ENCODE measurements around the gene ANKRD63. TPM values are rescaled to one million over a fixed set of nuclear protein-coding genes. Genes with fewer than 3 reads are reported as not detected.

ANKRD63 gene
- total and polyA plus RNA-seq, 2 experiments from 2014 or later = 0.30 to 0.47 TPM

- no peak for DNase-seq (ENCODE audit: low spot score)
- no peaks in the 10 kb centered on the region for H4K20me1 ChIP-seq (ENCODE audit: insufficient read depth, poor library complexity, severe bottlenecking)
- H3K27me3 ChIP-seq = no peaks in the 10 kb centered on the region
- no peak overlapping the region for H3K4me2 ChIP-seq
- no peaks in the 10 kb centered on the region for H3K79me2 ChIP-seq
- no peak overlapping the region for H3K27ac ChIP-seq
- H2AFZ ChIP-seq = no peak overlapping the region
- WGBS (ENCODE audit: low lambda C conversion rate, missing lambda C conversion rate) = 94% methylated on average over 4 of the region's 4 CpGs
- H3K36me3 ChIP-seq (replicated peaks; ENCODE audit: insufficient read depth, low read depth) = no peaks in the 10 kb centered on the region
- no peak for TF ChIP-seq CTCF (IDR thresholded peaks at IDR 0.05; ENCODE audit: poor library complexity)
- TF ChIP-seq EZH2phosphoT487 (IDR thresholded peaks at IDR 0.05; ENCODE audit: low read depth, severe bottlenecking, unreplicated experiment) = no peak
- no peak for TF ChIP-seq EZH2 (IDR thresholded peaks at IDR 0.05; ENCODE audit: borderline replicate concordance)
- no peaks in the 10 kb centered on the region for H3K9me3 ChIP-seq (ENCODE audit: low read depth)
- H3K9me2 ChIP-seq (replicated peaks; ENCODE audit: insufficient read depth) = no peaks in the 10 kb centered on the region
- H3K4me3 ChIP-seq = no peak overlapping the region
- peaks cover 13% of the 10 kb centered on the region for H3K4me1 ChIP-seq (ENCODE audit: insufficient read depth)
These were observed 22.4 kb upstream of the ANKRD63 start for GRCh38 chr15:40305281-40305680.

DNA sequence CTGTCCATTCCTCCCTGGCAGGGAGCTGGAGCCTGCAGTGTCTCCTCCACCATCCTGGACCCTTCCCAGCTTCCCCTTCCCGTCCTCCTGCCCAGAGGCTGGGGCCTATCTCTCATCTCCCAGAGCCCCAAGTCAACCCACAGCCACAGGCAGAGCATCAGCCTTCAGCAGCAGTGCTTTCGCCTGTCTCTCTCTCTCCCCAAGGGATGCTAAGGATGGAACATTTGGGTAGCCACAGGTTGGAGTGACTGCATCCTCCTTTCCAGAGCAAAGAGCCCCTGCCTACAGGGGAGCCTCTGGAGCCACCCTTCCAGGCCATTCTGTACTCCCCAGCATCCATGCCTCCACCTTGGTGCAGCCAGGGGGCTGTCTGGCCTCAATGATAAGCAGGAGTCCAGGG lies 20.7 kb upstream of the ANKRD63 start:
- 96% methylated on average over 2 of the region's 2 CpGs for WGBS (ENCODE audit: low lambda C conversion rate, missing lambda C conversion rate)
- no peaks in the 10 kb centered on the region for H3K36me3 ChIP-seq (replicated peaks; ENCODE audit: insufficient read depth, low read depth)
- H3K9me3 ChIP-seq (ENCODE audit: low read depth) = no peaks in the 10 kb centered on the region
- H4K20me1 ChIP-seq (ENCODE audit: insufficient read depth, poor library complexity, severe bottlenecking) = no peaks in the 10 kb centered on the region
- no peak overlapping the region for H3K27ac ChIP-seq
- no peak overlapping the region for H3K4me2 ChIP-seq
- H3K4me3 ChIP-seq = no peak overlapping the region
- H3K4me1 ChIP-seq (ENCODE audit: insufficient read depth) = peaks cover 13% of the 10 kb centered on the region
- TF ChIP-seq EZH2phosphoT487 (IDR thresholded peaks at IDR 0.05; ENCODE audit: low read depth, severe bottlenecking, unreplicated experiment) (no peak), EZH2 (IDR thresholded peaks at IDR 0.05; ENCODE audit: borderline replicate concordance) (no peak), CTCF (IDR thresholded peaks at IDR 0.05; ENCODE audit: poor library complexity) (no peak)
- no peaks in the 10 kb centered on the region for H3K9me2 ChIP-seq (replicated peaks; ENCODE audit: insufficient read depth)
- H2AFZ ChIP-seq = no peak overlapping the region
- no peak for DNase-seq (ENCODE audit: low spot score)
- no peaks in the 10 kb centered on the region for H3K27me3 ChIP-seq
- no peaks in the 10 kb centered on the region for H3K79me2 ChIP-seq

DNA sequence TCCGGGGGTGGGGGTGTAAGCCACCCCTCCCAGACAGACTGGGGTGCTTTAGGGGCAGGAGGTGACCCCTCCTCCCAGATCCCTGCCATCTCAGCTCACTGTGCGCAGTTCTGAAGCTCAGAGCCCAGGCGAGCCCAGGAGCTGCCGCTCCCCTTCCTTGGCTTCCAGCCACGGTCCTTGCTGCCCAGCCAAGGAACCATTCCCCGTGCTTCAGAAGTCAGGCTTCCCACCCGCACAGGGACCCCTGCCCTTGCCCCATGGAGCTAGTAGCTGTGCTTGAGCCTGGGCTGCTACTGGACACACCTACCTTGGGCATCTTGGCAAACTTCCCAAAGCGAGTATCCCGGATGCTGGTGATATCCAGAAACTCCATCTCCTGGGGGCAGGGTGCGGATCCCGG lies 20.1 kb upstream of the ANKRD63 start:
- TF ChIP-seq CTCF (IDR thresholded peaks at IDR 0.05; ENCODE audit: poor library complexity) (no peak), EZH2phosphoT487 (IDR thresholded peaks at IDR 0.05; ENCODE audit: low read depth, severe bottlenecking, unreplicated experiment) (no peak), EZH2 (IDR thresholded peaks at IDR 0.05; ENCODE audit: borderline replicate concordance) (no peak)
- WGBS (ENCODE audit: low lambda C conversion rate, missing lambda C conversion rate) = 98% methylated on average over 10 of the region's 11 CpGs

More for the DNA sequence above, 20.1 kb upstream of the ANKRD63 start:
- Histone ChIP-seq H3K27ac (no peak overlapping the region), H3K4me2 (no peak overlapping the region), H3K36me3 (replicated peaks; ENCODE audit: insufficient read depth, low read depth) (no peaks in the 10 kb centered on the region), H3K4me3 (no peak overlapping the region), H2AFZ (no peak overlapping the region), H3K79me2 (no peaks in the 10 kb centered on the region), H3K27me3 (no peaks in the 10 kb centered on the region), H4K20me1 (ENCODE audit: insufficient read depth, poor library complexity, severe bottlenecking) (no peaks in the 10 kb centered on the region), H3K4me1 (ENCODE audit: insufficient read depth) (peaks cover 11% of the 10 kb centered on the region), H3K9me2 (replicated peaks; ENCODE audit: insufficient read depth) (no peaks in the 10 kb centered on the region), H3K9me3 (ENCODE audit: low read depth) (no peaks in the 10 kb centered on the region)
- no peak for DNase-seq (ENCODE audit: low spot score)

Data from hepatocyte (in vitro differentiated cells).